NT2/D1 (cell line): ENCODE data around the gene SBF2.

Source experiments
- YY1 ChIP-seq: IDR thresholded peaks from 2 replicates; pipeline ENCODE4 v1.6.1; 2011; ENCODE audit not compliant: insufficient read length, insufficient read depth
- ZNF274 ChIP-seq: IDR thresholded peaks from 2 replicates; pipeline ENCODE4 v1.6.1; 2011; ENCODE audit warnings: mild to moderate bottlenecking, low read depth, low read length

DNA sequence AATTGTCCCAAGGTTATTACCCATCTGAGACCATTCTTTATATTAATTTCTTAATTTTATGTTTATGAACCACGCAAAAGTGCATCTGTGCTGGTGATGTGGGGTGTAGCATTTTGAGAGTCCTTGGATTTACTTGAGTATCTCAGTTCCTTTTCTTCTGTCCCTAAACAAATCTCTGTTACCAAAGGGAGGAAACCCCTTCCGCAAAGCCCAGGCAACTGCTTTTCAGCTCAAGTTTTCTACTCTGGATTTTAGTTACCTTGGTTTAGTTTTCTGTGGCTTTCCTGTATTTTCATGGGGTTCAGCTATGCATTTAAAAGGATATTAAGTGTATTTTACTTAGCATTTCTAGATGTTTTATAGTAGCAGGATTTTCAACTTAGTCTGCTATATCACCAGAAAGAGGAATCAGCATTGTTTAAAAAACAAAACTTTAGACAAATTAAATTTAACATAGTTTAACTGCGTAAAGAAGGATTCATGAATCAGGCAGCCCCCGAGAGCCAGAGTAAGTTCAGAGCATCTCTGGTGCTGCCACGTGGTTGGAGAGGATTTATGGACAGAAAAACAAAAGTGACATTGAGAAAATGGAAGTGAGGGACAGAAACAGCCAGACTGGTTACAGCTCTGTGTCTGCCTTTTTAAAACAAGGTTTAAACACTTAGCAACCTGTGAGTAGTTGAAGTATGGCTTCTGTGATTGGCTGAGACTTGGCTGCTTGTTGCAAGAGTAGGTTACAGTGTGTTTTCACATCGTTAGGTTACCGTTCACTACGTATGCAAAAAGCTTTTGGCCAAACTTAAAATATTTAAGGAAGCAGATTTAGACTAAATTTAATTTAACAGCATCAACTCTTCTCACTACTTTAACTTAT lies 20.4 kb upstream of the SBF2 start:
- no peak for TF ChIP-seq YY1
- no peak for TF ChIP-seq ZNF274
